ENCODE results near the gene MED26. TPM values are rescaled to one million over a fixed set of nuclear protein-coding genes. Genes with fewer than 3 reads are reported as not detected.

MED26 gene
- total and polyA plus RNA-seq, 2 experiments from 2014 or later, result 7.4 to 15.4 TPM

DNA sequence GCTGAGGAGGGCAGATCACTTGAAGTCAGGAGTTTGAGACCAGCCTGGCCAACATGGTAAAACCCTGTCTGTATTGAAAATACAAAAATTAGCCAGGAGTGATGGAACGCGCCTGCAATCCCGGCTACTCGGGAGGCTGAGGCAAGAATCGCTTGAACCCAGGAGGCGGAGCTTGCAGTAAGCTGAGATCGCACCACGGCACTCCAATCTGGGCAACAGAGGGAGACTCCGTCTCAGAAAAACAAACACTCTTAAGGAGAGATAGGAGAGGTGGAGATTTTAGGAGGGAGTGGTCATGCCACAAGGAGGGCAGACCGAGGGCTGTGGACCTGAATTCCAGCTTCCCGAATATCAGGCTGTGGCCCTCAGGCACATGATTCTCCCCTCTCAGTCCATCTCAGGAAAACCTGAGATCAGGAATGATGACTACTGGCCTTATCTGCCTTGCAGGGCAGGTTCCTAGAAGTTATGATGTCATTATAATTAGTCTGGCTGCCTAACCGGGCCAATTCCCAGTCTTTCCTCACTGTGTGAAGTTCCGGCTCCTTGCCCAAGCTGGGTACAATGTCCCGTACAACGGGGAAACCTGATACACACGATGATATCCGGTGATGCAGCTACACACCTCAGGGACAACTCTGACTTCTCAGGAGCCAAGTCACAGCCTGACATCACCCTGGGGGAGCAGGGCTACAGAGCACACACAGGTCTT, 58.2 kb downstream of the MED26 start:
- Mint-ChIP-seq H3K4me1 (peaks cover 8% of the 10 kb centered on the region), H3K27me3 (ENCODE audit: insufficient read depth, low read depth, poor library complexity) (peaks cover 10% of the 10 kb centered on the region), H3K9me3 (no peaks in the 10 kb centered on the region), H3K27ac (peak overlapping the region; percentile 77; the same call in 1 of the 2 replicates), H3K4me3 (peak overlapping the region; percentile 16; the same call in 1 of the 3 replicates), H3K36me3 (ENCODE audit: low read depth) (peaks cover 34% of the 10 kb centered on the region)
- peak in 1 of 2 experiments; percentile 14; a peak in 1 of 4 replicates for TF ChIP-seq CTCF (conservative IDR thresholded peaks at IDR 0.05; ENCODE audit: low read depth in 2 of 2)
- no peak for TF ChIP-seq EZH2phosphoT487 (IDR thresholded peaks at IDR 0.05; ENCODE audit: unreplicated experiment)
- no peak for TF ChIP-seq ZNF462 (CRISPR knock-in tag; IDR thresholded peaks at IDR 0.05)
- TF ChIP-seq ZNF114 (CRISPR knock-in tag; IDR thresholded peaks at IDR 0.05), result no peak
- TF ChIP-seq ETS1 (IDR thresholded peaks at IDR 0.05), result no peak
- Histone ChIP-seq H3K9me2 (ENCODE audit: insufficient read depth) (no peaks in the 10 kb centered on the region), H3K4me1 (ENCODE audit: insufficient read depth) (peaks cover 9% of the 10 kb centered on the region; the same call in 1 of the 2 replicates), H3K4me2 (no peak overlapping the region), H4K20me1 (replicated peaks; ENCODE audit: insufficient read depth) (peaks cover 15% of the 10 kb centered on the region), H3K79me2 (replicated peaks; ENCODE audit: insufficient read depth) (peaks cover 48% of the 10 kb centered on the region), H3K27me3 (ENCODE audit: insufficient read depth) (no peaks in the 10 kb centered on the region), H2AFZ (no peak overlapping the region), H3K36me3 (ENCODE audit: insufficient read depth) (peaks cover 13% of the 10 kb centered on the region), H3K4me3 (no peak overlapping the region), H3F3A (replicated peaks; ENCODE audit: low read depth) (peaks cover 18% of the 10 kb centered on the region; the same call in 1 of the 2 replicates), H3K27ac (ENCODE audit: low read depth) (no peak overlapping the region)
- ATAC-seq (no peak), DNase-seq (ENCODE audit: low spot score) (no peak)
